Endothelial cell of umbilical vein (primary cell): ENCODE data around the gene NUDT9. TPM values are rescaled to one million over a fixed set of nuclear protein-coding genes. Genes with fewer than 3 reads are reported as not detected.
"Not testable (repeated sequence)": the region's sequence is repeated elsewhere in the genome, so short reads cannot be mapped to it uniquely, and the experiment has no call there.

Experiments
- BruUV-seq: library from RNA; stranded (reverse); fragments of 400-500 nt; replicated peaks from 2 replicates; lab custom pipeline; 2021; lab: Mats Ljungman, UMichigan
- CTCF ChIA-PET: fragments of 300-600, 350-600 bp; sonication (Branson Sonifier 250); formaldehyde crosslinking; loops from one replicate; lab custom pipeline; 2021; ENCODE audit warnings: antibody characterized with exemption, inconsistent platforms; lab: Charles Lee
- POLR2A ChIA-PET: fragments of 300-600, 350-600 bp; sonication (Branson Sonifier 250); formaldehyde crosslinking; loops from one replicate; lab custom pipeline; 2021; ENCODE audit warnings: antibody characterized with exemption, inconsistent platforms; lab: Charles Lee
- DNase-seq: peaks from one replicate; pipeline ENCODE4 v3.0.0-alpha.2; 2011; ENCODE audit warnings: low read depth, low spot score
- FAIRE-seq: peaks from 2 replicates; lab custom pipeline; 2011; peaks lifted over from hg19 to GRCh38; lab: Jason Lieb, UNC
- H2AFZ ChIP-seq: 2 replicates; pipeline ENCODE4 v1.6.0; 2012; ENCODE audit warnings: low read depth, low read length, control low read depth, inconsistent platforms
- H3K27ac ChIP-seq: 2 replicates; pipeline ENCODE4 v1.5.1; 2011; ENCODE audit warnings: low read depth, mild to moderate bottlenecking, control low read depth, low read length, moderate library complexity; ENCODE audit not compliant: insufficient read depth
- H3K27me3 ChIP-seq, 2 experiments: 2 replicates each; pipeline versions ENCODE4 v1.6.0 to v1.6.1; 2011; ENCODE audit warnings: low read length in 2 of 2, mixed read lengths in 1 of 2; ENCODE audit not compliant: control insufficient read depth in 2 of 2, insufficient read depth in 2 of 2
- H3K36me3 ChIP-seq, 2 experiments: 2 replicates in 1 of 2; 3 replicates in 1 of 2; pipeline ENCODE4 v1.5.1; 2011; ENCODE audit warnings: low read length in 2 of 2, mild to moderate bottlenecking in 1 of 2, moderate library complexity in 1 of 2; ENCODE audit not compliant: control insufficient read depth in 2 of 2, insufficient read depth in 2 of 2; ENCODE audit errors: extremely low read depth in 1 of 2
- H3K4me1 ChIP-seq: 3 replicates; pipeline ENCODE4 v1.5.1; 2011; ENCODE audit warnings: mild to moderate bottlenecking, low read length; ENCODE audit not compliant: control insufficient read depth, insufficient read depth; ENCODE audit errors: extremely low read depth
- H3K4me2 ChIP-seq: 2 replicates; pipeline ENCODE4 v1.6.1; 2011; ENCODE audit warnings: low read length, control low read depth, mixed read lengths; ENCODE audit not compliant: insufficient read depth
- H3K4me3 ChIP-seq, 3 experiments: fragments of 200-600 bp in 1 of 3; sonication (generic), shearing (Covaris generic) in 1 of 3; replicated peaks in 1 of 3; 2 replicates each; pipeline ENCODE4 v1.5.1; 2011 to 2016; ENCODE audit warnings: control low read depth in 3 of 3, low read length in 3 of 3, mild to moderate bottlenecking in 2 of 3, inconsistent platforms in 1 of 3, low read depth in 1 of 3, moderate library complexity in 1 of 3; ENCODE audit not compliant: insufficient read depth in 1 of 3
- H3K79me2 ChIP-seq: 2 replicates; pipeline ENCODE4 v1.6.0; 2012; ENCODE audit warnings: low read length, inconsistent platforms; ENCODE audit not compliant: control insufficient read depth, insufficient read depth
- H3K9ac ChIP-seq: replicated peaks from 2 replicates; pipeline ENCODE3; 2011; ENCODE audit warnings: low read length, control low read depth; ENCODE audit not compliant: insufficient read depth; ENCODE audit errors: extremely low read depth
- H3K9me1 ChIP-seq: replicated peaks from 3 replicates; pipeline ENCODE4 v1.6.0; 2011; ENCODE audit warnings: mild to moderate bottlenecking, low read length; ENCODE audit not compliant: control insufficient read depth, insufficient read depth; ENCODE audit errors: extremely low read depth
- H3K9me3 ChIP-seq: replicated peaks from 2 replicates; pipeline ENCODE4 v1.5.1; 2012; ENCODE audit warnings: low read length, inconsistent platforms; ENCODE audit not compliant: control insufficient read depth, insufficient read depth
- H4K20me1 ChIP-seq: replicated peaks from 2 replicates; pipeline ENCODE3; 2011; ENCODE audit warnings: mild to moderate bottlenecking, low read length; ENCODE audit not compliant: control insufficient read depth, insufficient read depth; ENCODE audit errors: extremely low read depth
- EZH2 ChIP-seq: IDR thresholded peaks from 2 replicates; pipeline ENCODE4 v1.6.1; 2012; ENCODE audit warnings: borderline replicate concordance, low read depth, mild to moderate bottlenecking, moderate library complexity, low read length, inconsistent platforms; ENCODE audit not compliant: severe bottlenecking
- FOS ChIP-seq: IDR thresholded peaks from 2 replicates; pipeline ENCODE4 v1.6.1; 2011; ENCODE audit warnings: mild to moderate bottlenecking, low read length, moderate library complexity, borderline replicate concordance; ENCODE audit not compliant: insufficient read depth
- GATA2 ChIP-seq: IDR thresholded peaks from 2 replicates; pipeline ENCODE4 v1.7.0; 2011; ENCODE audit warnings: low read depth, mild to moderate bottlenecking, moderate library complexity, mixed read lengths, low read length; ENCODE audit not compliant: insufficient read length, insufficient read depth
- JUN ChIP-seq: IDR thresholded peaks from 2 replicates; pipeline ENCODE4 v1.6.1; 2011; ENCODE audit warnings: borderline replicate concordance, low read depth; ENCODE audit not compliant: insufficient read length, insufficient read depth
- MYC ChIP-seq: IDR thresholded peaks from one replicate; pipeline ENCODE4 v1.6.1; 2011; ENCODE audit warnings: mild to moderate bottlenecking, low read depth, low read length
- POLR2A ChIP-seq: IDR thresholded peaks from 2 replicates; pipeline ENCODE4 v1.6.1; 2012; ENCODE audit warnings: low read depth, mild to moderate bottlenecking, control low read depth, low read length
- POLR2AphosphoS5 ChIP-seq: IDR thresholded peaks from 2 replicates; pipeline ENCODE4 v1.6.1; 2012; ENCODE audit warnings: low read depth, mild to moderate bottlenecking, control low read depth, low read length, moderate library complexity; ENCODE audit not compliant: insufficient read depth
- dilution Hi-C: fragments of 300-500 bp; cut with MboI; formaldehyde crosslinking; loops from one replicate; pipeline ENCODE4 v1.15.0; 2019; ENCODE audit warnings: low sequenced_read_pairs; ENCODE audit not compliant: extremely low pct_ligation_motif_present
- intact Hi-C: fragments of 100-400 bp; cut with micrococcal nuclease; formaldehyde crosslinking; loops from one replicate; pipeline ENCODE4 v1.10.0; 2022
- polyA plus RNA-seq, 4 experiments: library from polyadenylated mRNA; depleted of rRNA in 3 of 4; stranded (reverse) in 3 of 4; unstranded in 1 of 4; fragments of >200 nt; gene quantifications; 2 replicates each; pipeline versions ENCODE4 v1.2.1 to v1.2.3, GENCODE V29; 2011 to 2012; ENCODE audit warnings: missing spikeins in 1 of 4
- total RNA-seq: library from RNA; stranded (reverse); gene quantifications from 2 replicates; pipeline ENCODE4 v1.2.3, GENCODE V29; 2021
- TF ChIP-seq, protein P1 (sequence below): IDR thresholded peaks from 2 replicates; pipeline ENCODE4 v1.6.1; 2011; ENCODE audit not compliant: insufficient read depth, insufficient read length
- TF ChIP-seq, protein P2 (sequence below), 2 donors: IDR thresholded peaks; 1 replicate in 1 of 2; 2 replicates in 1 of 2; pipeline ENCODE4 v1.5.1; 2011; ENCODE audit warnings: low read length in 2 of 2, mild to moderate bottlenecking in 2 of 2, moderate library complexity in 2 of 2, control low read depth in 1 of 2, inconsistent platforms in 1 of 2, low read depth in 1 of 2; ENCODE audit not compliant: insufficient read depth in 1 of 2; ENCODE audit errors: extremely low read depth in 1 of 2

The NUDT9 gene
- total and polyA plus RNA-seq, 2 donors (not counting 3 experiments of a cell fraction or from before 2014, with no cell fraction given) = 15.3 to 25.0 TPM

DNA sequence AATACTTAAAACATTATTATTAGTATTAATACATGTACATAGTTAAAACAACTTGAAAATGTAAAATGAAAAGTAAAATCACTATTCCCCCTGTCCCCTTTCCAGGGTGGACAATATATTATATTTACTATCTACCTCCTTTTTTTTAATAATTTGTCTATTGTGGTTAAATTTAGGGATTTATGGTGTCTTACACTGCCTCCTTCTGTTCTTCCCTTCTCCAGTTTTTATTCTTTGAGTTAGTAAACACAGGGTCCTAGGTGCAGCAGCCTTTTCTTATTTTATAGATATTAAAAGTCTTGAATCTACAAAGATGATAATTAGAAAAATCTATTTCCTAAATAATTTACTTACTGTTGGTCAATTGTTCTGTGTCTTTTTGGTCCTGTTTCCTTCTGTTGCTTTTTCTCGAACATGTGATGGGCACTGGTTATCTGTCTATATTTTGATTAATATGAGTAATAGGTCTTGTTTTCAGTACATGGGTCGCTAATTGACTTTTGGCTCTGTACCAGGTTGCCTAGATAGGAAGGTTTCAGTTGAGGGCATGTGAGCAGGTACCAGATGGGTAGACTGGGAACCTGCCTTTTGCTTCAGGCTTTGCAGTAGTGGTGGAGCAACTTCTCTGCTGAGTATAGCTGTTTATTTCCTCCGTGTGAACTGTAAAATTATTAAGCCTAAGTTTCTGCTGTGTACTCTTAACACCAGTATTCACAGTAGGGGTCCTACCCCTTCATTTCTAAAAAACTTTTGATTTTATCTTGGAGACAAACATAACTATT is 1.1 kb downstream of the NUDT9 start:
- peak; percentile 38 for DNase-seq
- Histone ChIP-seq H2AFZ (no peak overlapping the region), H3K27ac (no peak overlapping the region), H3K9me1 (no peaks in the 10 kb centered on the region), H3K79me2 (peaks cover 32% of the 10 kb centered on the region), H3K4me1 (peaks cover 11% of the 10 kb centered on the region), H3K9me3 (no peaks in the 10 kb centered on the region), H3K4me3 (peak overlapping the region; percentile 83 to 94 (median 90)), H3K4me2 (peak overlapping the region; percentile 93), H4K20me1 (no peaks in the 10 kb centered on the region), H3K9ac (peak overlapping the region; percentile 78), H3K27me3 (no peaks in the 10 kb centered on the region), H3K36me3 (no peaks in the 10 kb centered on the region)
- no peak for FAIRE-seq
- TF ChIP-seq MYC (no peak), POLR2AphosphoS5 (no peak), GATA2 (no peak), EZH2 (no peak), FOS (no peak), POLR2A (no peak), JUN (no peak)
- TF ChIP-seq, protein P1, sequence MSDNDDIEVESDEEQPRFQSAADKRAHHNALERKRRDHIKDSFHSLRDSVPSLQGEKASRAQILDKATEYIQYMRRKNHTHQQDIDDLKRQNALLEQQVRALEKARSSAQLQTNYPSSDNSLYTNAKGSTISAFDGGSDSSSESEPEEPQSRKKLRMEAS = no peak
- TF ChIP-seq, protein P2, sequence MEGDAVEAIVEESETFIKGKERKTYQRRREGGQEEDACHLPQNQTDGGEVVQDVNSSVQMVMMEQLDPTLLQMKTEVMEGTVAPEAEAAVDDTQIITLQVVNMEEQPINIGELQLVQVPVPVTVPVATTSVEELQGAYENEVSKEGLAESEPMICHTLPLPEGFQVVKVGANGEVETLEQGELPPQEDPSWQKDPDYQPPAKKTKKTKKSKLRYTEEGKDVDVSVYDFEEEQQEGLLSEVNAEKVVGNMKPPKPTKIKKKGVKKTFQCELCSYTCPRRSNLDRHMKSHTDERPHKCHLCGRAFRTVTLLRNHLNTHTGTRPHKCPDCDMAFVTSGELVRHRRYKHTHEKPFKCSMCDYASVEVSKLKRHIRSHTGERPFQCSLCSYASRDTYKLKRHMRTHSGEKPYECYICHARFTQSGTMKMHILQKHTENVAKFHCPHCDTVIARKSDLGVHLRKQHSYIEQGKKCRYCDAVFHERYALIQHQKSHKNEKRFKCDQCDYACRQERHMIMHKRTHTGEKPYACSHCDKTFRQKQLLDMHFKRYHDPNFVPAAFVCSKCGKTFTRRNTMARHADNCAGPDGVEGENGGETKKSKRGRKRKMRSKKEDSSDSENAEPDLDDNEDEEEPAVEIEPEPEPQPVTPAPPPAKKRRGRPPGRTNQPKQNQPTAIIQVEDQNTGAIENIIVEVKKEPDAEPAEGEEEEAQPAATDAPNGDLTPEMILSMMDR (IDR thresholded peaks at IDR 0.05; ENCODE audit: extremely low read depth in 1 of 2, insufficient read depth in 1 of 2, low read depth in 1 of 2, low read length in 2 of 2) = no peak
- CTCF ChIA-PET = interaction anchor here (1.1 to 2.3 kb wide), 5 partner anchors 32 to 48 kb away, joined by 3 to 11 read pairs (median 5); partner anchors contain the start of gene HSD17B11
- POLR2A ChIA-PET = interaction anchor here (1.1 to 1.5 kb wide), 2 partner anchors 24 to 33 kb away, joined by 3 to 11 read pairs; partner anchors contain the start of gene HSD17B11
- dilution Hi-C loops (no loop called here), intact Hi-C loops (loop anchor here (1.0 to 10.0 kb wide), 3 partner anchors 48 to 829 kb away; partner anchors contain the start of gene PTPN13)
- BruUV-seq = no TSS peak

DNA sequence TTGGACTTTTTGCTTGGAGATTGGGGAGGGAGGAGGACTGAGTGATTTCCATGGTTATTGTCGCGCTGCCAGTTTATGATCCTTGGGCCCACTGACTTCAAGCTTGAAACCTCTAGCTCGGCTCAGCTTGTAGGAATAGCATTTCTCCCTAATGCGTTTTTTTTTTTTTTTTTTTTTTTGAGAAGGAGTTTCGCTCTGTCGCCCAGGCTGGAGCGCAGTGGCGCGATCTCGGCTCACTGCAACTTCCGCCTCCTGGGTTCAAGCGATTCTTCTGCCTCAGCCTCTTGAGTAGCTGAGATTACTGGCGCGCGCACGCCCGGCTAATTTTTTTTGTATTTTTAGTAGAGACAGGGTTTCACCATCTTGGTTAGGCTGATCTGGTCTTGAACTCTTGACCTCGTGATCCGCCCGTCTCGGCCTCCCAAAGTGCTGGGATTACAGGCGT is 1.7 kb downstream of the NUDT9 start:
- POLR2A ChIA-PET, H3K9me1 ChIP-seq, H3K27me3 ChIP-seq, DNase-seq, H3K9me3 ChIP-seq, H2AFZ ChIP-seq, FAIRE-seq, H4K20me1 ChIP-seq, H3K36me3 ChIP-seq, dilution Hi-C loops, H3K27ac ChIP-seq, H3K9ac ChIP-seq, BruUV-seq: not testable (repeated sequence)
- CTCF ChIA-PET = interaction anchor here (1.2 kb wide), 1 partner anchor 48 kb away, joined by 5 read pairs; no protein-coding TSS in a partner anchor
- peak overlapping the region; percentile 93 for H3K4me2 ChIP-seq
- H3K4me1 ChIP-seq = peaks cover 11% of the 10 kb centered on the region
- intact Hi-C loops = loop anchor here (5.0 to 10.0 kb wide), 2 partner anchors 233 to 829 kb away; partner anchors contain the start of gene PTPN13
- H3K4me3 ChIP-seq = peak overlapping the region in 1 of 3 experiments; percentile 94
- H3K79me2 ChIP-seq = peaks cover 38% of the 10 kb centered on the region
